HG02763 (cell line): ENCODE results near the gene RNF167.

Source experiments
- ATAC-seq: cut with Tn5 transposase; IDR thresholded peaks from one replicate; pipeline ENCODE4 v1.9.1; 2021; ENCODE audit warnings: mild to moderate bottlenecking, moderate library complexity; ENCODE audit not compliant: unreplicated experiment

The RNF167 gene

GRCh38 chr17:4937553-4937952, 2.5 kb upstream of the RNF167 start:
- no peak for ATAC-seq

- ATAC-seq: no peak
These were observed 2.0 kb upstream of the RNF167 start for GRCh38 chr17:4938069-4938491.

- no peak for ATAC-seq
These were observed 1.2 kb upstream of the RNF167 start for GRCh38 chr17:4938688-4939545.

GRCh38 chr17:4939546-4939795, 597 bp upstream of the RNF167 start:
- peak; percentile 3 for ATAC-seq

GRCh38 chr17:4940555-4941318, 669 bp downstream of the RNF167 start:
- no peak for ATAC-seq

- ATAC-seq: no peak
These were observed 1.2 kb downstream of the RNF167 start for GRCh38 chr17:4941319-4941610.

GRCh38 chr17:4942760-4943508, 2.9 kb downstream of the RNF167 start:
- ATAC-seq: no peak

- no peak for ATAC-seq
These were observed 4.1 kb downstream of the RNF167 start for GRCh38 chr17:4944163-4944553.

GRCh38 chr17:4944554-4945175, 4.6 kb downstream of the RNF167 start:
- ATAC-seq: no peak

GRCh38 chr17:4945176-4945943, 5.3 kb downstream of the RNF167 start:
- no peak for ATAC-seq

GRCh38 chr17:4945944-4946280, 5.8 kb downstream of the RNF167 start:
- ATAC-seq: no peak

- no peak for ATAC-seq
These were observed 6.4 kb downstream of the RNF167 start for GRCh38 chr17:4946312-4946976.

GRCh38 chr17:4947010-4947410, 6.9 kb downstream of the RNF167 start:
- ATAC-seq: no peak

- ATAC-seq: peak; percentile 13
These were observed 7.5 kb downstream of the RNF167 start for GRCh38 chr17:4947411-4948165.

GRCh38 chr17:4948166-4948930, 8.3 kb downstream of the RNF167 start, which contains the start of gene PFN1:
PFN1 (minus strand) TSS chr17:4948530; CDS start chr17:4948394, 136 bp downstream.
- peak; percentile 21 for ATAC-seq

GRCh38 chr17:4948931-4949320, 8.9 kb downstream of the RNF167 start:
- peak; percentile 37 for ATAC-seq

GRCh38 chr17:4949321-4950074, 9.4 kb downstream of the RNF167 start:
- ATAC-seq: peak; percentile 24
